ENCODE measurements around the gene ATP5MG. TPM values are rescaled to one million over a fixed set of nuclear protein-coding genes. Genes with fewer than 3 reads are reported as not detected.
"Not testable (repeated sequence)": the region's sequence is repeated elsewhere in the genome, so short reads cannot be mapped to it uniquely, and the experiment has no call there.

The ATP5MG gene
- total RNA-seq, 1 experiment from 2014 or later, result 334 TPM

DNA sequence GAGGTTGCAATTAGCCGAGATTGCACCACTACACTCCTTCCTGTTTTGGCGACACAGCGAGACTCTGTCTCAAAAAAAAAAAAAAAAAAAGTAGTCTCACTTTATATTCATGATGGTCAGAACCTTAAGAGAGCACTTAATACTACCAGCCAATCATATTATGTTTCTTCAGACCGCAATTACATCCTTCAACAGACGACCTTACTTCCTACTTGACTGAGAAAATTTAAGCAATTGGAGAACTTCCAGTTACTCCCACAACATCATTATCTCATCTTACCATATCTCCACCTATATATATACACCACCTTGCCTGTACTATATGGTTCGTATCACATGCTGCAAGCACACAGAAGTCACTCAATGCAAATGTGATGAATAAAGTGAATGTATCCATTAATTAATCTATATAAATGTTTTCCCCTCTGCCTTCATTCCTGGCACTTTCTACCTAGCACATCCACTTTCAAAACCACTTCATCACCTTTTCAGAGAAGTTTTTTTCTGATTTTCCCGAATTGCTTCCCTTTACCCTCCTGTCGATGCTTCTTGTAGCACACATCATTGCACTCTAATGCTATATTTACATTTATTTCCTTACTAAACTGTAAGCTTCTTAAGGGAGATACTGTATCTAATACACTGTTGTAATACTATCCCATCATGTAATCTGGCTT is 13.8 kb downstream of the ATP5MG start:
- intact Hi-C loops (cut with micrococcal nuclease; ENCODE audit: unreplicated experiment), result no loop called here
- Histone ChIP-seq H3K4me3 (ENCODE audit: low read depth, low read length, poor library complexity, severe bottlenecking) (no peak overlapping the region), H3K27me3 (replicated peaks; ENCODE audit: insufficient read depth, low read depth, low read length, poor library complexity) (no peaks in the 10 kb centered on the region), H3K36me3 (ENCODE audit: insufficient read depth, low read length, poor library complexity, severe bottlenecking) (no peaks in the 10 kb centered on the region), H3K4me1 (ENCODE audit: insufficient read depth, low read length, poor library complexity, severe bottlenecking) (peaks cover 10% of the 10 kb centered on the region), H3K27ac (ENCODE audit: low read depth, low read length, poor library complexity, severe bottlenecking) (peak overlapping the region; percentile 13), H3K9me3 (ENCODE audit: low read depth, low read length, poor library complexity, severe bottlenecking) (no peaks in the 10 kb centered on the region)
- POLR2A ChIA-PET (ENCODE audit: low non-redundant PET), result no interaction called here
- DNase-seq (ENCODE audit: low spot score), result no peak
- TF ChIP-seq EZH2 (IDR thresholded peaks at IDR 0.05; ENCODE audit: borderline replicate concordance, low read depth, low read length, poor library complexity, severe bottlenecking), result no peak
- TF ChIP-seq, protein P1, sequence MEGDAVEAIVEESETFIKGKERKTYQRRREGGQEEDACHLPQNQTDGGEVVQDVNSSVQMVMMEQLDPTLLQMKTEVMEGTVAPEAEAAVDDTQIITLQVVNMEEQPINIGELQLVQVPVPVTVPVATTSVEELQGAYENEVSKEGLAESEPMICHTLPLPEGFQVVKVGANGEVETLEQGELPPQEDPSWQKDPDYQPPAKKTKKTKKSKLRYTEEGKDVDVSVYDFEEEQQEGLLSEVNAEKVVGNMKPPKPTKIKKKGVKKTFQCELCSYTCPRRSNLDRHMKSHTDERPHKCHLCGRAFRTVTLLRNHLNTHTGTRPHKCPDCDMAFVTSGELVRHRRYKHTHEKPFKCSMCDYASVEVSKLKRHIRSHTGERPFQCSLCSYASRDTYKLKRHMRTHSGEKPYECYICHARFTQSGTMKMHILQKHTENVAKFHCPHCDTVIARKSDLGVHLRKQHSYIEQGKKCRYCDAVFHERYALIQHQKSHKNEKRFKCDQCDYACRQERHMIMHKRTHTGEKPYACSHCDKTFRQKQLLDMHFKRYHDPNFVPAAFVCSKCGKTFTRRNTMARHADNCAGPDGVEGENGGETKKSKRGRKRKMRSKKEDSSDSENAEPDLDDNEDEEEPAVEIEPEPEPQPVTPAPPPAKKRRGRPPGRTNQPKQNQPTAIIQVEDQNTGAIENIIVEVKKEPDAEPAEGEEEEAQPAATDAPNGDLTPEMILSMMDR (conservative IDR thresholded peaks at IDR 0.05; ENCODE audit: low read depth, low read length), result no peak
- no TSS peak for BruUV-seq (replicated peaks)
- CTCF ChIA-PET, result no interaction called here

DNA sequence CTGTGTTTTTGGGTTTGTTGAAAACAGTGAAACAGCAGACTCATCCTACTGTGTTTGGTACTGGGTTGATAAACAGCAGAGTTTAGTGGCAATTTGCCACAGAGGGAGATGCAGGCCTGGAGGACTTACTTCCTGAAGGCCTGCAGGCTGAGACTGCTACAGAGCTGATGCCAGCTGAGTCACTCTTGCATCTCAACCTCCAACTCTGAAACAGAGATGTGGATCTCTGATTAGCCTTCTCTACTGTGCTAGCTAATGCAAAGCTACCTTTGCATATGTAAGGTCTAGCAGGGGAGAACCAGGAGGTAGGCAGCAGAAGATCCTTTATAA is 14.3 kb downstream of the ATP5MG start:
- POLR2A ChIA-PET (ENCODE audit: low non-redundant PET), result no interaction called here
- Histone ChIP-seq H3K36me3 (ENCODE audit: insufficient read depth, low read length, poor library complexity, severe bottlenecking) (no peaks in the 10 kb centered on the region), H3K4me1 (ENCODE audit: insufficient read depth, low read length, poor library complexity, severe bottlenecking) (peaks cover 10% of the 10 kb centered on the region), H3K27me3 (replicated peaks; ENCODE audit: insufficient read depth, low read depth, low read length, poor library complexity) (no peaks in the 10 kb centered on the region), H3K4me3 (ENCODE audit: low read depth, low read length, poor library complexity, severe bottlenecking) (no peak overlapping the region), H3K9me3 (ENCODE audit: low read depth, low read length, poor library complexity, severe bottlenecking) (no peaks in the 10 kb centered on the region), H3K27ac (ENCODE audit: low read depth, low read length, poor library complexity, severe bottlenecking) (peak overlapping the region; percentile 13)
- BruUV-seq (replicated peaks), result no TSS peak
- peak; percentile 89 for DNase-seq (ENCODE audit: low spot score)
- CTCF ChIA-PET, result no interaction called here
- TF ChIP-seq EZH2 (IDR thresholded peaks at IDR 0.05; ENCODE audit: borderline replicate concordance, low read depth, low read length, poor library complexity, severe bottlenecking), result no peak
- TF ChIP-seq, protein P1 (conservative IDR thresholded peaks at IDR 0.05; ENCODE audit: low read depth, low read length), result no peak
- intact Hi-C loops (cut with micrococcal nuclease; ENCODE audit: unreplicated experiment), result no loop called here

DNA sequence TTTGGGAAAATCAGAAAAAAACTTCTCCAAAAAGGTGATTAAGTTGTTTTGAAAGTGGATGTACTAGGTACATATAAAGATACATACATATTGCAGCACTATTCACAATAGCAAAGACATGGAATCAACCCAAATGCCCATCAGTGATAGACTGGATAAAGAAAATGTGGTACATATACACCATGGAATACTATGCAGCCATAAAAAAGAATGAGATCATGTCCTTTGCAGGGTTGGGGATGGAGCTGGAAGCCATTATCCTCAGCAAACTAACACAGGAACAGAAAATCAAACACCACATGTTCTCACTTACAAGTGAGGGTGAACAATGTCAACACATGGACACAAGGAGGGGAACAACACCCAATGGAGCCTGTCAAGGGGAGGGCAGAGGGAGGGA is 15.5 kb downstream of the ATP5MG start:
- H3K4me3 ChIP-seq (ENCODE audit: low read depth, low read length, poor library complexity, severe bottlenecking); BruUV-seq (replicated peaks); intact Hi-C loops (cut with micrococcal nuclease; ENCODE audit: unreplicated experiment); DNase-seq (ENCODE audit: low spot score); H3K9me3 ChIP-seq (ENCODE audit: low read depth, low read length, poor library complexity, severe bottlenecking); H3K36me3 ChIP-seq (ENCODE audit: insufficient read depth, low read length, poor library complexity, severe bottlenecking); POLR2A ChIA-PET (ENCODE audit: low non-redundant PET); CTCF ChIA-PET; H3K27me3 ChIP-seq (replicated peaks; ENCODE audit: insufficient read depth, low read depth, low read length, poor library complexity); H3K27ac ChIP-seq (ENCODE audit: low read depth, low read length, poor library complexity, severe bottlenecking): not testable (repeated sequence)
- peaks cover 10% of the 10 kb centered on the region for H3K4me1 ChIP-seq (ENCODE audit: insufficient read depth, low read length, poor library complexity, severe bottlenecking)

GRCh38 chr11:118417801-118418200 is 16.4 kb downstream of the ATP5MG start:
- DNase-seq (ENCODE audit: low spot score), result no peak
- H3K36me3 ChIP-seq (ENCODE audit: insufficient read depth, low read length, poor library complexity, severe bottlenecking), result no peaks in the 10 kb centered on the region
- no peak for TF ChIP-seq EZH2 (IDR thresholded peaks at IDR 0.05; ENCODE audit: borderline replicate concordance, low read depth, low read length, poor library complexity, severe bottlenecking)
- TF ChIP-seq, protein P1 (conservative IDR thresholded peaks at IDR 0.05; ENCODE audit: low read depth, low read length), result no peak
- H3K27ac ChIP-seq (ENCODE audit: low read depth, low read length, poor library complexity, severe bottlenecking), result no peak overlapping the region
- peaks cover 10% of the 10 kb centered on the region for H3K4me1 ChIP-seq (ENCODE audit: insufficient read depth, low read length, poor library complexity, severe bottlenecking)
- no peak overlapping the region for H3K4me3 ChIP-seq (ENCODE audit: low read depth, low read length, poor library complexity, severe bottlenecking)
- ChIA-PET POLR2A (ENCODE audit: low non-redundant PET) (no interaction called here), CTCF (no interaction called here)
- BruUV-seq (replicated peaks), result no TSS peak
- H3K27me3 ChIP-seq (replicated peaks; ENCODE audit: insufficient read depth, low read depth, low read length, poor library complexity), result no peaks in the 10 kb centered on the region
- intact Hi-C loops (cut with micrococcal nuclease; ENCODE audit: unreplicated experiment), result no loop called here
- no peaks in the 10 kb centered on the region for H3K9me3 ChIP-seq (ENCODE audit: low read depth, low read length, poor library complexity, severe bottlenecking)
